SU-DHL-6 (cell line): ENCODE results near the gene CD93.

Experiments
- H2AFZ ChIP-seq: fragments of 200-600 bp; sonication (generic); 2 replicates; pipeline ENCODE4 v1.6.1; 2014; ENCODE audit warnings: low read depth, mild to moderate bottlenecking, moderate library complexity, mixed read lengths, antibody characterized with exemption, low read length; ENCODE audit not compliant: severe bottlenecking
- H3F3A ChIP-seq: fragments of 200-600 bp; shearing (Covaris generic); 2 replicates; pipeline ENCODE4 v1.6.0; 2016; ENCODE audit warnings: antibody characterized with exemption, mild to moderate bottlenecking; ENCODE audit not compliant: insufficient read depth
- H3K27ac ChIP-seq: fragments of 200-600 bp; sonication (generic); 2 replicates; pipeline ENCODE4 v1.5.1; 2016; ENCODE audit warnings: low read depth, mild to moderate bottlenecking, low read length, moderate library complexity, mixed read lengths
- H3K27me3 ChIP-seq: fragments of 200-600 bp; sonication (generic), shearing (Covaris generic); 2 replicates; pipeline ENCODE4 v1.6.0; 2014; ENCODE audit warnings: mild to moderate bottlenecking, low read length
- H3K36me3 ChIP-seq: fragments of 200-600 bp; sonication (generic); 2 replicates; pipeline ENCODE4 v1.6.1; 2014; ENCODE audit warnings: mild to moderate bottlenecking, low read length, mixed read lengths
- H3K4me2 ChIP-seq: fragments of 300-600, 200-600 bp; shearing (Covaris generic), sonication (generic); 2 replicates; pipeline ENCODE4 v1.6.0; 2014; ENCODE audit warnings: low read length, low read depth, mild to moderate bottlenecking; ENCODE audit not compliant: poor library complexity, severe bottlenecking
- H3K4me3 ChIP-seq: fragments of 200-600 bp; sonication (generic); 2 replicates; pipeline ENCODE4 v1.5.1; 2014; ENCODE audit warnings: antibody characterized with exemption, low read length, mild to moderate bottlenecking, mixed read lengths; ENCODE audit not compliant: insufficient read depth, poor library complexity, severe bottlenecking
- H3K79me2 ChIP-seq: fragments of 200-600 bp; sonication (generic); 2 replicates; pipeline ENCODE4 v1.6.1; 2014; ENCODE audit warnings: mild to moderate bottlenecking, low read length, moderate library complexity; ENCODE audit not compliant: insufficient read depth
- H3K9ac ChIP-seq: fragments of 200-600 bp; sonication (generic); 2 replicates; pipeline ENCODE4 v1.7.0; 2014; ENCODE audit warnings: mild to moderate bottlenecking, low read length
- H3K9me2 ChIP-seq: fragments of 200-600 bp; sonication (generic); replicated peaks from 2 replicates; pipeline ENCODE4 v1.6.1; 2014; ENCODE audit warnings: low read length; ENCODE audit not compliant: insufficient read depth
- H3K9me3 ChIP-seq: fragments of 200-600 bp; sonication (generic); 2 replicates; pipeline ENCODE4 v1.6.1; 2014; ENCODE audit warnings: low read length, mixed read lengths; ENCODE audit not compliant: insufficient read depth
- H4K20me1 ChIP-seq: fragments of 200-600 bp; sonication (generic); 2 replicates; pipeline ENCODE4 v1.6.1; 2014; ENCODE audit warnings: low read depth, mild to moderate bottlenecking, antibody characterized with exemption, low read length, moderate library complexity, mixed read lengths
- EZH2phosphoT487 ChIP-seq: fragments of 200-600 bp; sonication (generic), shearing (Covaris generic); conservative IDR thresholded peaks from 2 replicates; pipeline ENCODE4 v1.6.1; 2018; ENCODE audit warnings: mild to moderate bottlenecking, antibody characterized with exemption, low read length, moderate library complexity, mixed read lengths
- TF ChIP-seq, protein P1 (sequence below): fragments of 200-600 bp; sonication (generic); IDR thresholded peaks from one replicate; pipeline ENCODE4 v1.5.1; 2017; ENCODE audit warnings: antibody characterized with exemption, mild to moderate bottlenecking, low read length, moderate library complexity; ENCODE audit not compliant: insufficient read depth, poor library complexity, severe bottlenecking

Gene CD93

GRCh38 chr20:23108871-23109270 is 22.7 kb upstream of the CD93 start:
- TF ChIP-seq, protein P1, sequence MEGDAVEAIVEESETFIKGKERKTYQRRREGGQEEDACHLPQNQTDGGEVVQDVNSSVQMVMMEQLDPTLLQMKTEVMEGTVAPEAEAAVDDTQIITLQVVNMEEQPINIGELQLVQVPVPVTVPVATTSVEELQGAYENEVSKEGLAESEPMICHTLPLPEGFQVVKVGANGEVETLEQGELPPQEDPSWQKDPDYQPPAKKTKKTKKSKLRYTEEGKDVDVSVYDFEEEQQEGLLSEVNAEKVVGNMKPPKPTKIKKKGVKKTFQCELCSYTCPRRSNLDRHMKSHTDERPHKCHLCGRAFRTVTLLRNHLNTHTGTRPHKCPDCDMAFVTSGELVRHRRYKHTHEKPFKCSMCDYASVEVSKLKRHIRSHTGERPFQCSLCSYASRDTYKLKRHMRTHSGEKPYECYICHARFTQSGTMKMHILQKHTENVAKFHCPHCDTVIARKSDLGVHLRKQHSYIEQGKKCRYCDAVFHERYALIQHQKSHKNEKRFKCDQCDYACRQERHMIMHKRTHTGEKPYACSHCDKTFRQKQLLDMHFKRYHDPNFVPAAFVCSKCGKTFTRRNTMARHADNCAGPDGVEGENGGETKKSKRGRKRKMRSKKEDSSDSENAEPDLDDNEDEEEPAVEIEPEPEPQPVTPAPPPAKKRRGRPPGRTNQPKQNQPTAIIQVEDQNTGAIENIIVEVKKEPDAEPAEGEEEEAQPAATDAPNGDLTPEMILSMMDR: no peak
- TF ChIP-seq EZH2phosphoT487: no peak
- H2AFZ ChIP-seq: no peak overlapping the region
- no peak overlapping the region for H3K27ac ChIP-seq
- H3K36me3 ChIP-seq: no peaks in the 10 kb centered on the region
- no peaks in the 10 kb centered on the region for H3K9me2 ChIP-seq
- no peak overlapping the region for H3K4me3 ChIP-seq
- no peaks in the 10 kb centered on the region for H3K27me3 ChIP-seq
- no peaks in the 10 kb centered on the region for H3F3A ChIP-seq
- H3K4me2 ChIP-seq: no peak overlapping the region
- no peaks in the 10 kb centered on the region for H3K79me2 ChIP-seq
- H4K20me1 ChIP-seq: no peaks in the 10 kb centered on the region
- H3K9ac ChIP-seq: no peak overlapping the region
- H3K9me3 ChIP-seq: no peaks in the 10 kb centered on the region

- no peaks in the 10 kb centered on the region for H3F3A ChIP-seq
- H3K36me3 ChIP-seq: no peaks in the 10 kb centered on the region
- H2AFZ ChIP-seq: no peak overlapping the region
- no peak overlapping the region for H3K4me2 ChIP-seq
- H3K4me3 ChIP-seq: no peak overlapping the region
- H3K27ac ChIP-seq: no peak overlapping the region
- H3K79me2 ChIP-seq: no peaks in the 10 kb centered on the region
- H3K9ac ChIP-seq: no peak overlapping the region
- TF ChIP-seq, protein P1: no peak
- TF ChIP-seq EZH2phosphoT487: no peak
- no peaks in the 10 kb centered on the region for H3K9me2 ChIP-seq
- no peaks in the 10 kb centered on the region for H3K9me3 ChIP-seq
- no peaks in the 10 kb centered on the region for H3K27me3 ChIP-seq
- H4K20me1 ChIP-seq: no peaks in the 10 kb centered on the region
These were observed 21.3 kb upstream of the CD93 start for GRCh38 chr20:23107466-23107865.

DNA sequence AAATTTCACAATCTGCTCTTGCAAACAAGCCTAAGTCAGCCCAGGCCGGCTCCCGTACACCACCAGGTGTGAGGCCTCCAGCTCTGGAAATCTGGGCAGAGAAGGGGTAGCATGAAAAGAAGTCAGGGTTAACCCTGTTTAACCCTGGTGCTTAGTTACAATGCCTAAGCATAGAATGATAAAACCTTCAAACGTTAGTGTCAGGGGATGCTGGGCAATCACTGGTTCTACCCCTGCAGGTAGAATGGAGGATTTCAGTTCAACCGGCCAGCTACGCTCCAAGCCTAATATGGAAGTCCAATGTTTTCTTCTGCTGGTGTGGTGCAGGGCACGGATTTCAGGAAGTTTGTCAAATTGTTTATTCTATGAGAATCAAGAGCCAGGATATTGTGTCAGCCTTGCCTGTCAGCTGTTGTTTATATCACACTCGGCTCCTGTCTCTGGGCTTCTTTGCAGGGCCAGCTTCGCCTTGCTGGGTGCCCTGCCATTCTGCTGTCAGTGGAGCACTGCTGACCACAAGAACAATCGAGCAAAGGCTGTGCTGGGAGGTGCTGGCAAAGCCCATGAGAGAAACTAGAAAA is 20.2 kb upstream of the CD93 start:
- H3K27ac ChIP-seq: no peak overlapping the region
- H3K9me3 ChIP-seq: no peaks in the 10 kb centered on the region
- no peaks in the 10 kb centered on the region for H3K27me3 ChIP-seq
- H3K79me2 ChIP-seq: no peaks in the 10 kb centered on the region
- no peaks in the 10 kb centered on the region for H3K36me3 ChIP-seq
- no peak overlapping the region for H3K4me2 ChIP-seq
- H3K4me3 ChIP-seq: no peak overlapping the region
- H3F3A ChIP-seq: no peaks in the 10 kb centered on the region
- no peak overlapping the region for H2AFZ ChIP-seq
- TF ChIP-seq, protein P1: no peak
- no peak for TF ChIP-seq EZH2phosphoT487
- no peaks in the 10 kb centered on the region for H4K20me1 ChIP-seq
- no peaks in the 10 kb centered on the region for H3K9me2 ChIP-seq
- no peak overlapping the region for H3K9ac ChIP-seq

- no peaks in the 10 kb centered on the region for H3K27me3 ChIP-seq
- H3K9me2 ChIP-seq: no peaks in the 10 kb centered on the region
- H3K4me2 ChIP-seq: no peak overlapping the region
- H3K9ac ChIP-seq: no peak overlapping the region
- no peaks in the 10 kb centered on the region for H4K20me1 ChIP-seq
- H3K36me3 ChIP-seq: no peaks in the 10 kb centered on the region
- TF ChIP-seq, protein P1: no peak
- TF ChIP-seq EZH2phosphoT487: no peak
- H3K79me2 ChIP-seq: no peaks in the 10 kb centered on the region
- H3K27ac ChIP-seq: no peak overlapping the region
- no peak overlapping the region for H2AFZ ChIP-seq
- no peak overlapping the region for H3K4me3 ChIP-seq
- H3K9me3 ChIP-seq: no peaks in the 10 kb centered on the region
- H3F3A ChIP-seq: no peaks in the 10 kb centered on the region
These were observed 19.1 kb upstream of the CD93 start for GRCh38 chr20:23105193-23105592.
